Measurements from ENCODE around the gene PNMA6E.
"Not testable (repeated sequence)": the region's sequence is repeated elsewhere in the genome, so short reads cannot be mapped to it uniquely, and the experiment has no call there.

DNA sequence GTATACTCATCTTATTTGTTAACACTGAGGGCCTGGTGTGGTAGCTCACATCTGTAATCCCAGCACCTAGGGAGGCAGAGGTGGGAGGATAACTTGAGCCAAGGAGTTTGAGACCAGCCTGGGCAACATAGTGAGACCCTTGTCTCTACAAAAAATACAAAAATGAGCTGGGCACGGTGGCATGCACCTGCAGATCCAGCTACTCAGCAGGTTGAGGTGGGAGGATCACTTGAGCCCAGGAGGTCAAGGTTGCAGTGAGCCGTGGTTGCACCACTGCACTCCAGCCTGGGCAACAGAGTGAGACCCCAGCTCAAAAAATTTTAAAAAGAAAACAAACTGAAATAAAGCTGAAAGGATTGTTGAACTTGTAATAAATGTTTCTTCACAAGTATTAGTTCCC lies 16.2 kb downstream of the PNMA6E start:
- TF ChIP-seq EZH2 (IDR thresholded peaks at IDR 0.05); POLR2AphosphoS5 (IDR thresholded peaks at IDR 0.05; ENCODE audit: borderline replicate concordance, low read depth, low read length); FOXP2 (optimal IDR thresholded peaks at IDR 0.05; ENCODE audit: control extremely low read depth, extremely low read length, insufficient read depth): not testable (repeated sequence)

Measured in SK-N-MC (cell line).